HCT116 (cell line): ENCODE results near the gene AMD1. TPM values are rescaled to one million over a fixed set of nuclear protein-coding genes. Genes with fewer than 3 reads are reported as not detected.

ENCODE experiments used
- ATAC-seq: fragments of 200-7000 bp; cut with Tn5 transposase; 2 replicates; pipeline ENCODE4 v1.9.1; 2020; ENCODE audit warnings: mild to moderate bottlenecking, moderate library complexity
- BruUV-seq: library from RNA; stranded (reverse); fragments of 400-500 nt; replicated peaks from 2 replicates; lab custom pipeline; 2021; lab: Mats Ljungman, UMichigan
- CTCF ChIA-PET: fragments of 300-600 bp; sonication (Branson Sonifier 250); formaldehyde crosslinking; loops from one replicate; lab custom pipeline; 2021; ENCODE audit warnings: antibody characterized with exemption; lab: Charles Lee
- POLR2A ChIA-PET: fragments of 300-600, 350-600 bp; sonication (Branson Sonifier 250); formaldehyde crosslinking; loops from one replicate; lab custom pipeline; 2021; ENCODE audit warnings: antibody characterized with exemption; lab: Charles Lee
- RAD21 ChIA-PET, 2 experiments: fragments of 300-600 bp; sonication (Branson Sonifier 250); formaldehyde crosslinking; loops; one replicate each; lab custom pipeline; 2023; ENCODE audit warnings: low total read pairs in 2 of 2; ENCODE audit not compliant: uncharacterized antibody in 2 of 2, unreplicated experiment in 2 of 2, low non-redundant PET in 1 of 2; lab: Charles Lee
- DNase-seq: peaks from one replicate; pipeline ENCODE4 v3.0.0-alpha.2; 2010; ENCODE audit warnings: low read depth, low spot score
- H2AFZ ChIP-seq: fragments of 200-600 bp; shearing (Covaris generic), sonication (generic); 2 replicates; pipeline ENCODE4 v1.6.1; 2017; ENCODE audit warnings: low read depth, mixed run types, mixed read lengths, antibody characterized with exemption, low read length; ENCODE audit not compliant: poor library complexity, severe bottlenecking
- H3K27ac ChIP-seq: 2 replicates; pipeline ENCODE4 v1.5.1; 2012; ENCODE audit warnings: low read depth, low read length
- H3K27me3 ChIP-seq: fragments of 200-600 bp; sonication (generic); 2 replicates; pipeline ENCODE4 v1.6.1; 2016; ENCODE audit warnings: mixed run types, low read length, mixed read lengths; ENCODE audit not compliant: insufficient read depth
- H3K36me3 ChIP-seq, 2 experiments: fragments of 200-500 bp in 1 of 2; fragments of 200-600 bp in 1 of 2; sonication (Bioruptor generic) in 1 of 2; sonication (generic) in 1 of 2; 2 replicates each; pipeline versions ENCODE4 v1.5.1 to v1.6.1; 2014 to 2016; ENCODE audit warnings: low read length in 2 of 2, inconsistent platforms in 1 of 2, mixed read lengths in 1 of 2, mixed run types in 1 of 2; ENCODE audit not compliant: insufficient read depth in 2 of 2, control insufficient read depth in 1 of 2
- H3K4me1 ChIP-seq, 2 experiments: fragments of 200-600 bp in 1 of 2; sonication (generic) in 1 of 2; 2 replicates each; pipeline versions ENCODE4 v1.5.1 to v1.6.1; 2012 to 2017; ENCODE audit warnings: low read length in 2 of 2, inconsistent platforms in 1 of 2, mild to moderate bottlenecking in 1 of 2, mixed read lengths in 1 of 2, mixed run types in 1 of 2, moderate library complexity in 1 of 2; ENCODE audit not compliant: insufficient read depth in 2 of 2, control insufficient read depth in 1 of 2
- H3K4me2 ChIP-seq: fragments of 200-600 bp; sonication (generic); 2 replicates; pipeline ENCODE4 v1.6.1; 2017; ENCODE audit warnings: mixed run types, low read length, mixed read lengths
- H3K4me3 ChIP-seq, 2 experiments: fragments of 200-600 bp in 1 of 2; sonication (generic) in 1 of 2; replicated peaks in 1 of 2; 2 replicates each; pipeline ENCODE4 v1.5.1; 2011 to 2016; ENCODE audit warnings: low read length in 2 of 2, control low read depth in 1 of 2, low read depth in 1 of 2, mild to moderate bottlenecking in 1 of 2, mixed read lengths in 1 of 2, mixed run types in 1 of 2
- H3K79me2 ChIP-seq: fragments of 200-600 bp; sonication (generic); 2 replicates; pipeline ENCODE4 v1.6.1; 2017; ENCODE audit warnings: mild to moderate bottlenecking, mixed run types, low read length, moderate library complexity, mixed read lengths; ENCODE audit not compliant: insufficient read depth
- H3K9ac ChIP-seq: fragments of 200-600 bp; sonication (generic); 2 replicates; pipeline ENCODE4 v1.6.1; 2016; ENCODE audit warnings: low read length, mixed read lengths
- H3K9me2 ChIP-seq: fragments of 200-600 bp; sonication (generic), shearing (Covaris generic); 2 replicates; pipeline ENCODE4 v1.6.1; 2017; ENCODE audit warnings: mixed run types, mild to moderate bottlenecking, moderate library complexity; ENCODE audit not compliant: insufficient read depth
- H3K9me3 ChIP-seq, 2 experiments: fragments of 200-500 bp in 1 of 2; fragments of 200-600 bp in 1 of 2; sonication (Bioruptor generic) in 1 of 2; sonication (generic) in 1 of 2; 2 replicates each; pipeline ENCODE4 v1.6.1; 2014 to 2017; ENCODE audit warnings: low read length in 2 of 2, mixed read lengths in 2 of 2, inconsistent platforms in 1 of 2, low read depth in 1 of 2, mild to moderate bottlenecking in 1 of 2, mixed run types in 1 of 2, moderate library complexity in 1 of 2; ENCODE audit not compliant: control insufficient read depth in 1 of 2, insufficient read depth in 1 of 2
- H4K20me1 ChIP-seq: fragments of 200-600 bp; sonication (generic), shearing (Covaris generic); 2 replicates; pipeline ENCODE4 v1.6.1; 2017; ENCODE audit warnings: mixed run types, mild to moderate bottlenecking, moderate library complexity; ENCODE audit not compliant: insufficient read depth
- CBX3 ChIP-seq: IDR thresholded peaks from 2 replicates; pipeline ENCODE4 v1.6.1; 2012; ENCODE audit warnings: low read depth
- EZH2 ChIP-seq: fragments of 200-600 bp; sonication (generic); IDR thresholded peaks from 2 replicates; pipeline ENCODE4 v1.6.1; 2017; ENCODE audit warnings: antibody characterized with exemption, mixed run types
- FOSL1 ChIP-seq: IDR thresholded peaks from 2 replicates; pipeline ENCODE4 v1.6.1; 2012; ENCODE audit warnings: low read depth
- POLR2AphosphoS5 ChIP-seq: IDR thresholded peaks from 2 replicates; pipeline ENCODE4 v1.6.1; 2011; ENCODE audit warnings: mild to moderate bottlenecking, low read depth, low read length, moderate library complexity
- RAD21 ChIP-seq: IDR thresholded peaks from 2 replicates; pipeline ENCODE4 v1.6.1; 2012; ENCODE audit warnings: low read depth, mild to moderate bottlenecking
- TCF7L2 ChIP-seq: IDR thresholded peaks from 2 replicates; pipeline ENCODE4 v1.7.0; 2011; ENCODE audit warnings: borderline replicate concordance, inconsistent platforms; ENCODE audit not compliant: insufficient read depth, insufficient read length; ENCODE audit errors: extremely low read depth
- ZFX ChIP-seq: fragments of 450-650 bp; IDR thresholded peaks from 2 replicates; pipeline ENCODE4 v1.6.1; 2017
- ZNF274 ChIP-seq: fragments of 200-500 bp; sonication (Bioruptor generic); IDR thresholded peaks from 2 replicates; pipeline ENCODE4 v1.6.1; 2014; ENCODE audit warnings: mild to moderate bottlenecking, low read depth, low read length, inconsistent platforms
- intact Hi-C: fragments of 100-400 bp; cut with micrococcal nuclease; formaldehyde crosslinking; loops from 2 replicates; pipeline ENCODE4 v1.10.0; 2022
- total RNA-seq: library from RNA; stranded (reverse); gene quantifications from one replicate; pipeline ENCODE4 v1.2.1, GENCODE V29; 2021; ENCODE audit not compliant: unreplicated experiment
- TF ChIP-seq, protein P1 (sequence below): IDR thresholded peaks from 2 replicates; pipeline ENCODE4 v1.6.1; 2012
- TF ChIP-seq, protein P2 (sequence below): IDR thresholded peaks from 2 replicates; pipeline ENCODE4 v1.6.1; 2011; ENCODE audit warnings: mild to moderate bottlenecking, low read length, moderate library complexity; ENCODE audit not compliant: insufficient replicate concordance; ENCODE audit errors: extremely low read depth
- TF ChIP-seq, protein P3 (sequence below), 3 experiments: fragments of 200-600 bp in 1 of 3; sonication (generic) in 1 of 3; IDR thresholded peaks in 2 of 3; conservative IDR thresholded peaks in 1 of 3; 2 replicates each; pipeline ENCODE4 v1.5.1; 2012 to 2017; ENCODE audit warnings: low read depth in 2 of 3, low read length in 2 of 3, antibody characterized with exemption in 1 of 3, borderline replicate concordance in 1 of 3, control low read depth in 1 of 3, mild to moderate bottlenecking in 1 of 3, mixed read lengths in 1 of 3, mixed run types in 1 of 3, moderate library complexity in 1 of 3; ENCODE audit not compliant: insufficient read depth in 1 of 3
- TF ChIP-seq, protein P4 (sequence below): IDR thresholded peaks from 2 replicates; pipeline ENCODE4 v1.6.1; 2012
- TF ChIP-seq, protein P5 (sequence below): IDR thresholded peaks from 2 replicates; pipeline ENCODE4 v1.6.1; 2012; ENCODE audit warnings: low read depth

AMD1 gene
- total RNA-seq, 1 experiment from 2014 or later, result 71.4 TPM

DNA sequence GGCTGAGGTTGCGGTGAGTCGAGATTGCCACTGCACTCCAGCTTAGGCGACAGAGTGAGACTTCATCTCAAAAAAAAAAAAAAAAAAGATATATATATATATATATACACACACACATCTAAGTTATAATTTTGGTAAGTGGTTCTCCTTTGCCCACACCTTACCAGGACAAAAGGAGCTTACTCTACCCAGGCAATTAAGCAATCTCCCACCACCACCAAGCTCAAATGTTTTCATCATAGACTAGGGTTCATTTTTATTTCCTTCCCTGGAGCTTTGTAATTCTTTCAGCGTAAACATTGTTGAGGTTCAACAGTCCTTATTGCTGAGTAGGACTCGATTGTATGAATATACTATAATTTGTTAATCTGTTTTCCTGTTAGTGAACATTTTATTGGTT is 23.5 kb downstream of the AMD1 start:
- no peak for DNase-seq
- Histone ChIP-seq H3K79me2 (peaks cover 30% of the 10 kb centered on the region), H3K9me2 (no peaks in the 10 kb centered on the region), H4K20me1 (peaks cover 13% of the 10 kb centered on the region), H3K4me3 (no peak overlapping the region), H3K36me3 (peaks cover 21 to 38% of the 10 kb centered on the region in 2 experiments), H3K4me2 (no peak overlapping the region), H3K27ac (no peak overlapping the region), H3K9ac (no peak overlapping the region)
- ChIA-PET CTCF (no interaction called here), POLR2A (interaction anchor here (1.4 to 2.0 kb wide), 2 partner anchors 22 to 24 kb away, joined by 4 to 7 read pairs; partner anchors contain the start of gene AMD1)
- no TSS peak for BruUV-seq
- intact Hi-C loops, result no loop called here
- TF ChIP-seq, protein P1, sequence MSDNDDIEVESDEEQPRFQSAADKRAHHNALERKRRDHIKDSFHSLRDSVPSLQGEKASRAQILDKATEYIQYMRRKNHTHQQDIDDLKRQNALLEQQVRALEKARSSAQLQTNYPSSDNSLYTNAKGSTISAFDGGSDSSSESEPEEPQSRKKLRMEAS, result no peak
- TF ChIP-seq EZH2 (no peak), CBX3 (no peak), ZNF274 (no peak), RAD21 (no peak), POLR2AphosphoS5 (no peak), TCF7L2 (no peak), ZFX (no peak), FOSL1 (no peak)
- TF ChIP-seq, protein P2, sequence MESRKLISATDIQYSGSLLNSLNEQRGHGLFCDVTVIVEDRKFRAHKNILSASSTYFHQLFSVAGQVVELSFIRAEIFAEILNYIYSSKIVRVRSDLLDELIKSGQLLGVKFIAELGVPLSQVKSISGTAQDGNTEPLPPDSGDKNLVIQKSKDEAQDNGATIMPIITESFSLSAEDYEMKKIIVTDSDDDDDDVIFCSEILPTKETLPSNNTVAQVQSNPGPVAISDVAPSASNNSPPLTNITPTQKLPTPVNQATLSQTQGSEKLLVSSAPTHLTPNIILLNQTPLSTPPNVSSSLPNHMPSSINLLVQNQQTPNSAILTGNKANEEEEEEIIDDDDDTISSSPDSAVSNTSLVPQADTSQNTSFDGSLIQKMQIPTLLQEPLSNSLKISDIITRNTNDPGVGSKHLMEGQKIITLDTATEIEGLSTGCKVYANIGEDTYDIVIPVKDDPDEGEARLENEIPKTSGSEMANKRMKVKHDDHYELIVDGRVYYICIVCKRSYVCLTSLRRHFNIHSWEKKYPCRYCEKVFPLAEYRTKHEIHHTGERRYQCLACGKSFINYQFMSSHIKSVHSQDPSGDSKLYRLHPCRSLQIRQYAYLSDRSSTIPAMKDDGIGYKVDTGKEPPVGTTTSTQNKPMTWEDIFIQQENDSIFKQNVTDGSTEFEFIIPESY, result no peak
- TF ChIP-seq, protein P3, sequence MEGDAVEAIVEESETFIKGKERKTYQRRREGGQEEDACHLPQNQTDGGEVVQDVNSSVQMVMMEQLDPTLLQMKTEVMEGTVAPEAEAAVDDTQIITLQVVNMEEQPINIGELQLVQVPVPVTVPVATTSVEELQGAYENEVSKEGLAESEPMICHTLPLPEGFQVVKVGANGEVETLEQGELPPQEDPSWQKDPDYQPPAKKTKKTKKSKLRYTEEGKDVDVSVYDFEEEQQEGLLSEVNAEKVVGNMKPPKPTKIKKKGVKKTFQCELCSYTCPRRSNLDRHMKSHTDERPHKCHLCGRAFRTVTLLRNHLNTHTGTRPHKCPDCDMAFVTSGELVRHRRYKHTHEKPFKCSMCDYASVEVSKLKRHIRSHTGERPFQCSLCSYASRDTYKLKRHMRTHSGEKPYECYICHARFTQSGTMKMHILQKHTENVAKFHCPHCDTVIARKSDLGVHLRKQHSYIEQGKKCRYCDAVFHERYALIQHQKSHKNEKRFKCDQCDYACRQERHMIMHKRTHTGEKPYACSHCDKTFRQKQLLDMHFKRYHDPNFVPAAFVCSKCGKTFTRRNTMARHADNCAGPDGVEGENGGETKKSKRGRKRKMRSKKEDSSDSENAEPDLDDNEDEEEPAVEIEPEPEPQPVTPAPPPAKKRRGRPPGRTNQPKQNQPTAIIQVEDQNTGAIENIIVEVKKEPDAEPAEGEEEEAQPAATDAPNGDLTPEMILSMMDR (IDR thresholded peaks at IDR 0.05 in 2 of 3, conservative IDR thresholded peaks at IDR 0.05 in 1 of 3; ENCODE audit: borderline replicate concordance in 1 of 3, insufficient read depth in 1 of 3, low read depth in 2 of 3, low read length in 2 of 3), result no peak
- TF ChIP-seq, protein P4, sequence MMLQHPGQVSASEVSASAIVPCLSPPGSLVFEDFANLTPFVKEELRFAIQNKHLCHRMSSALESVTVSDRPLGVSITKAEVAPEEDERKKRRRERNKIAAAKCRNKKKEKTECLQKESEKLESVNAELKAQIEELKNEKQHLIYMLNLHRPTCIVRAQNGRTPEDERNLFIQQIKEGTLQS, result no peak
- TF ChIP-seq, protein P5, sequence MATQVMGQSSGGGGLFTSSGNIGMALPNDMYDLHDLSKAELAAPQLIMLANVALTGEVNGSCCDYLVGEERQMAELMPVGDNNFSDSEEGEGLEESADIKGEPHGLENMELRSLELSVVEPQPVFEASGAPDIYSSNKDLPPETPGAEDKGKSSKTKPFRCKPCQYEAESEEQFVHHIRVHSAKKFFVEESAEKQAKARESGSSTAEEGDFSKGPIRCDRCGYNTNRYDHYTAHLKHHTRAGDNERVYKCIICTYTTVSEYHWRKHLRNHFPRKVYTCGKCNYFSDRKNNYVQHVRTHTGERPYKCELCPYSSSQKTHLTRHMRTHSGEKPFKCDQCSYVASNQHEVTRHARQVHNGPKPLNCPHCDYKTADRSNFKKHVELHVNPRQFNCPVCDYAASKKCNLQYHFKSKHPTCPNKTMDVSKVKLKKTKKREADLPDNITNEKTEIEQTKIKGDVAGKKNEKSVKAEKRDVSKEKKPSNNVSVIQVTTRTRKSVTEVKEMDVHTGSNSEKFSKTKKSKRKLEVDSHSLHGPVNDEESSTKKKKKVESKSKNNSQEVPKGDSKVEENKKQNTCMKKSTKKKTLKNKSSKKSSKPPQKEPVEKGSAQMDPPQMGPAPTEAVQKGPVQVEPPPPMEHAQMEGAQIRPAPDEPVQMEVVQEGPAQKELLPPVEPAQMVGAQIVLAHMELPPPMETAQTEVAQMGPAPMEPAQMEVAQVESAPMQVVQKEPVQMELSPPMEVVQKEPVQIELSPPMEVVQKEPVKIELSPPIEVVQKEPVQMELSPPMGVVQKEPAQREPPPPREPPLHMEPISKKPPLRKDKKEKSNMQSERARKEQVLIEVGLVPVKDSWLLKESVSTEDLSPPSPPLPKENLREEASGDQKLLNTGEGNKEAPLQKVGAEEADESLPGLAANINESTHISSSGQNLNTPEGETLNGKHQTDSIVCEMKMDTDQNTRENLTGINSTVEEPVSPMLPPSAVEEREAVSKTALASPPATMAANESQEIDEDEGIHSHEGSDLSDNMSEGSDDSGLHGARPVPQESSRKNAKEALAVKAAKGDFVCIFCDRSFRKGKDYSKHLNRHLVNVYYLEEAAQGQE, result no peak
- TF ChIP-seq, all 23 proteins: peak for 0
- Histone ChIP-seq H2AFZ (no peak overlapping the region), H3K27me3 (no peaks in the 10 kb centered on the region), H3K4me1 (peaks cover 0 to 8% of the 10 kb centered on the region in 2 experiments; a peak in 2 of 4 replicates), H3K9me3 (no peaks in the 10 kb centered on the region)
- no peak for ATAC-seq
- RAD21 ChIA-PET, result interaction anchor here in 1 of 2 experiments (0.6 kb wide), 1 partner anchor 83 kb away, joined by 3 read pairs; no protein-coding TSS in a partner anchor
